SU-DHL-6 (cell line): ENCODE results near the gene SSC5D.

Experiments used
- EZH2phosphoT487 ChIP-seq: fragments of 200-600 bp; sonication (generic), shearing (Covaris generic); conservative IDR thresholded peaks from 2 replicates; pipeline ENCODE4 v1.6.1; 2018; ENCODE audit warnings: mild to moderate bottlenecking, antibody characterized with exemption, low read length, moderate library complexity, mixed read lengths
- TF ChIP-seq, protein P1 (sequence below): fragments of 200-600 bp; sonication (generic); IDR thresholded peaks from one replicate; pipeline ENCODE4 v1.5.1; 2017; ENCODE audit warnings: antibody characterized with exemption, mild to moderate bottlenecking, low read length, moderate library complexity; ENCODE audit not compliant: insufficient read depth, poor library complexity, severe bottlenecking

DNA sequence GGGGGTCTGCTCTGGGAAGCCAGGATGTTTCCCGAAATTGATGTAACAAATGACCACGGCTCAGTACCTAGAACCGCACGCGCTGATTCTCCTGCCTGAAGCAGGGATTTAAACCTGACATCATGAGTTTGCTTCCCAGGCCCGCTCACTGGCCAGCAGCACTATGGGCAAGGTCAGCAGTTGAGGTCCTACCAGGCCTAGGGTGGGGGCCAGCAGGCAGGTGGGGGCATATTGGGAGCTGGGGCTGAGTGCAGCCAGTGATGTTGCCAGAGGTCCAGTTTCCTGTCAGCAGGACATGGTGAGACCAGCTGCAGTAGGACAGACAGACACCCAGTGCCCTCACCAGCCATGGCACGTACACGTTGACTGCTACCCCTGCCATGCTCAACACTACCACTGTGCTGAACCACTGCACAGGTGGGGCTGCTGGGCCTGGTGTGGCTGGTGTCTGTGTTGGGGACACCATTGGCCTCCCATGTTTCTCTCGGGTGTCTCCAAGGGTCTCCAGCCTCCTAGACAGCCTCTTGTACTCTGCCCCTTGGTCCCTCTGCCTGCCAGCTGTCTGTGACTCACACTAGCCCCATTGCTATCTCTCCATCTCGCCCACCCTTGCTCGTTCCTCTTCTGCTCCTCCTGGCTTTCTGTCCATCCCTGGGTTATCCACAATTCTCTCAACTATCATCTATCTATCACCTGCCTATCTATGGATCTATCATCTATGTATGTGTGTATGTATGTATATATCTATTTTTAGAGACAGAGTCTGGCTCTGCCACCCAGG is 22.6 kb upstream of the SSC5D start:
- TF ChIP-seq, protein P1, sequence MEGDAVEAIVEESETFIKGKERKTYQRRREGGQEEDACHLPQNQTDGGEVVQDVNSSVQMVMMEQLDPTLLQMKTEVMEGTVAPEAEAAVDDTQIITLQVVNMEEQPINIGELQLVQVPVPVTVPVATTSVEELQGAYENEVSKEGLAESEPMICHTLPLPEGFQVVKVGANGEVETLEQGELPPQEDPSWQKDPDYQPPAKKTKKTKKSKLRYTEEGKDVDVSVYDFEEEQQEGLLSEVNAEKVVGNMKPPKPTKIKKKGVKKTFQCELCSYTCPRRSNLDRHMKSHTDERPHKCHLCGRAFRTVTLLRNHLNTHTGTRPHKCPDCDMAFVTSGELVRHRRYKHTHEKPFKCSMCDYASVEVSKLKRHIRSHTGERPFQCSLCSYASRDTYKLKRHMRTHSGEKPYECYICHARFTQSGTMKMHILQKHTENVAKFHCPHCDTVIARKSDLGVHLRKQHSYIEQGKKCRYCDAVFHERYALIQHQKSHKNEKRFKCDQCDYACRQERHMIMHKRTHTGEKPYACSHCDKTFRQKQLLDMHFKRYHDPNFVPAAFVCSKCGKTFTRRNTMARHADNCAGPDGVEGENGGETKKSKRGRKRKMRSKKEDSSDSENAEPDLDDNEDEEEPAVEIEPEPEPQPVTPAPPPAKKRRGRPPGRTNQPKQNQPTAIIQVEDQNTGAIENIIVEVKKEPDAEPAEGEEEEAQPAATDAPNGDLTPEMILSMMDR = no peak
- TF ChIP-seq EZH2phosphoT487 = no peak
